Activated T-cell treated with anti-CD3 and anti-CD28 coated beads for 48 hours (primary cell): ENCODE measurements around the gene KIAA1614.

ENCODE experiments used
- DNase-seq: peaks from one replicate; pipeline ENCODE4 v3.0.0-alpha.2; 2020; ENCODE audit warnings: low read depth

Gene KIAA1614

GRCh38 chr1:180907313-180908055 is 5.2 kb upstream of the KIAA1614 start:
- DNase-seq = no peak

DNA sequence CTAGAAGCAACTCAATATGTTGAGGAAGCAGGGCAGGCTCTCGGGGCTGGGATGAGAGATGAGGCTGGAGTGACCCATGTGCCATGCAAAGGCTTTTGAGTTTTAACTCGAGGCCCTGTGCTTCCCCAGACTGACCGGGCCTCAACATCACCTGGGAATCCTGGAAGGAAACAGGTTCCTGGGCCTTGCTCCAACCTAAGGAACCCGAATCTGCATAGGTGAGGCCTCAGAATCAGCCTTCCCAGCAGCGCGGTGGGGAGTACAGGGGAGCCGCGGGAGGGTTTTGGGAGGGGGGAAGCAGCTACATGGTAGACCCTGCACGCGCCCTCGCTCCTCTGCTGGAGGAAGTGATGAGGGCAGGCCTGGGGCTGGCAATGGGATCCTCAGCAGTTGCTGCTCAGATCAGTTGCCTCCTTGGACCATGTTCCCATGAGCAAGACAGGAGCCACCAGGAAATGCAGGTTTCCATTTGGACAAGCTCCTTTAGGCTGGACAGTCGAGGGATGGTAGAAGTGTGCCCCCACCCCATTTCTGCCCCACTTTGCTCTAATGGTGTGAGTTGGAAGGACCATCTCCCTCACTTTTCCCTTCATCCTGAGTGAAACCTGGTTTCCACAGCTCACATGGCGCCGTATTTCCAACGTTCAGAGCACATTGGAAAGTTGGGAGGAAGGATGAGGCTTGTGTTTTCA is 4.5 kb upstream of the KIAA1614 start:
- DNase-seq = no peak

DNA sequence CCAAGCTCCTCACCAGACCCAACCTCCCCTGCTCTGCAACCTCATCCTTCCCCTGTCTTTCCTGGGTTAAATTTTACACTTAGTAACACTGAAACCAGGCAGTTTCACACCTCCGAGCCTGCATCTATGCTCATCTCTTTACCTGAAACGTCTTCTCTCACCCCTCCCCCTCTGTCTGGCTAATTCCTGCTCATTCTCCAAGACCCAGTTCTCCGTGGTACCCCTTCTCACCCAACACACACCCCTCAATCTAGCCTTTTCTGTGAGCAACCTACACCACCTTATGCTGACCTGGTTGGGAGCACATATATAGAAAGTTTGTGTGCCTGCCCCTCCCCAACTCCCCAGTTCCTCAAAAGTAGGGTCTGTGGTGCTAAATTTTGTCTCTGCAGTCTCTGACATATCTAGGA is 3.7 kb upstream of the KIAA1614 start:
- DNase-seq = no peak

GRCh38 chr1:180909462-180909976 is 3.2 kb upstream of the KIAA1614 start:
- no peak for DNase-seq

DNA sequence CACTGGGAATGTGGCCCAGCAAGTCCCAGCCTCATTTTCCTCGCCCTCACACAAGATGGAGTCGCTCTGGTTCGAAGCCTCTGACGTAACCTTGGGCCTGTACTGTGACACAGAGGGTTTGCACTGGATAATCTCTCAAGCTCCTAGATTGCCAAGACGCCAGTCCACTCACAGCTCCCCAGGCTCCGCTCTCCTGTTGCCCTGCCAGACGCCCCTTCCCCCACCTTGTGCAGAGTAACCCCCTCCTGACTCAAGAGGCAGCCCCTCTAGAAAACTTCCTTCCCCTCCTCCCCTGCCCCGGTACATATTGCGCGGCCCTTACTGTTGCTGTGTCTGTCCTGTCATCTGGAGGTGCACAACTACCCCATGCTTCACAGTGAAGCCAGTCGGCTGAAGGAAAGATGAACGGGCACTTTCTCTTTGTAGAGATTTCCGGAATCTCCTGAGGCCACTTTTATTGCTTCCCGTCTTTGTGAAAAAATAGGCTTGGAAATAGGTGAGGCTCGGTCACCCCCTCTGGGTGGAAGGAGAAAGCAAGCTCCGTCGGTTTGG is 981 bp upstream of the KIAA1614 start:
- DNase-seq = no peak

GRCh38 chr1:180912211-180912800 is 391 bp upstream of the KIAA1614 start:
- no peak for DNase-seq

- DNase-seq = no peak
These were observed 2.8 kb downstream of the KIAA1614 start for GRCh38 chr1:180915426-180915965.

- no peak for DNase-seq
These were observed 3.5 kb downstream of the KIAA1614 start for GRCh38 chr1:180916012-180916770.

DNA sequence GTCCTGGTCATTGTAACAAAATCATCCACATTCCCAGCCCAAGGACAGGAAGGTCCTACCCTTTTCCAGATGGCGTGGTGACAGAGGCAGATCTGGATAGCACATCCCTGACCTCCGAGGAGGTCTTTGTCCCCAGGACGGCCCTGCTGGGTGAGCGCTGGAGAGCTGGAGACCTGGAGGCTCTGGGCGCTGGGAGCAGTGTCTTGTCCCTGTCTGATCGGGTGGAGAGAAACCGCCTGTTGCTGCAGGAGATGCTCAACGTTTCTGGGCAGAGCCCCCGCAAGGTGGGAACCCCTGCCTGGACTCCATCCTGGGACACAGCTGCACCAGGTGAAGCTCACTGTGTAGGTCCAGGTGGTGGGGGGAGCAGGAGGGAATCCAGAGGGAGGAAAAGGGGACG is 4.1 kb downstream of the KIAA1614 start:
- no peak for DNase-seq

GRCh38 chr1:180917306-180918065 is 4.8 kb downstream of the KIAA1614 start:
- DNase-seq = no peak

DNA sequence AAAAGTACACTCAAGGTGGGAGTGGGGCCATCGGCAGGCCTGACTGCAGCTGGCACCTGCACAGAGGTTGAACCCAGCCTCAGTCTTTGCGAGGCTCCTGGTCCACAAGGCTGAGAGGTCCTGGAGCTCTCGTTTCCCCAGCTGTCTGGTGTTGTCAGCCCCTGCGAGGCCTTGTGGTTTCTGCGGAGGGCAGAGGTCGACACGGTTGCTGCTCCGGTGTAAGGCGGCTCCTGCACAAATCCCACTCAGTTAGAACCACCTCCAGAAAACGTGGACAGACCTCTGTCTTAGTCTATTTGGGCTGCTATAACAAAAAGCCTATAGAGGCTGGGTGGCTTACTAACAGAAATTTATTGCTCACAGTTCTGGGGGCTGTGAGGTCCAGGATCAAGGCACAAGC is 5.8 kb downstream of the KIAA1614 start:
- no peak for DNase-seq

GRCh38 chr1:180919183-180919700 is 6.5 kb downstream of the KIAA1614 start:
- DNase-seq = no peak

- no peak for DNase-seq
These were observed 7.5 kb downstream of the KIAA1614 start for GRCh38 chr1:180920193-180920592.

GRCh38 chr1:180920702-180921101 is 8.0 kb downstream of the KIAA1614 start:
- DNase-seq = no peak

DNA sequence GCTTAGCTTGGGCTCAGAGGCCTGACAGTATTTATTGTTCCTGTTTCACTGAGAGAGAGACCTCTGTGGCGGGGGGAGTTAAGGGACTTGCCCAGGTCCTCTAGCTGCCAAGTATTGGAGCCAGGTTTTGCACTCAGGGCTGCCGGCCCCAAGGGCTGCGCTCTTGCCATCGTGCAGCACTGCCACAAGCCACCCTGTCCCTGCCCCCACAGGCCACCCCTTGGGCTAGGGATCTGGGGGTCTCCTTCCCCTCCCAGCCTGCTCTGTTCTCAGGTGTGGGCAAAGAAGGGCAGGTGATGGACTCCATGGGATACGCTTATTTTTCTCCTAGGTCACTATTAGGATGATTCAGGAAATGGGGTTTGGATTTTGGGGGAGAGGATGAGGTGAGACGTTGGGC is 8.7 kb downstream of the KIAA1614 start:
- DNase-seq = no peak

GRCh38 chr1:180921891-180922630 is 9.4 kb downstream of the KIAA1614 start:
- no peak for DNase-seq

GRCh38 chr1:180922631-180923015 is 9.9 kb downstream of the KIAA1614 start:
- DNase-seq = no peak

DNA sequence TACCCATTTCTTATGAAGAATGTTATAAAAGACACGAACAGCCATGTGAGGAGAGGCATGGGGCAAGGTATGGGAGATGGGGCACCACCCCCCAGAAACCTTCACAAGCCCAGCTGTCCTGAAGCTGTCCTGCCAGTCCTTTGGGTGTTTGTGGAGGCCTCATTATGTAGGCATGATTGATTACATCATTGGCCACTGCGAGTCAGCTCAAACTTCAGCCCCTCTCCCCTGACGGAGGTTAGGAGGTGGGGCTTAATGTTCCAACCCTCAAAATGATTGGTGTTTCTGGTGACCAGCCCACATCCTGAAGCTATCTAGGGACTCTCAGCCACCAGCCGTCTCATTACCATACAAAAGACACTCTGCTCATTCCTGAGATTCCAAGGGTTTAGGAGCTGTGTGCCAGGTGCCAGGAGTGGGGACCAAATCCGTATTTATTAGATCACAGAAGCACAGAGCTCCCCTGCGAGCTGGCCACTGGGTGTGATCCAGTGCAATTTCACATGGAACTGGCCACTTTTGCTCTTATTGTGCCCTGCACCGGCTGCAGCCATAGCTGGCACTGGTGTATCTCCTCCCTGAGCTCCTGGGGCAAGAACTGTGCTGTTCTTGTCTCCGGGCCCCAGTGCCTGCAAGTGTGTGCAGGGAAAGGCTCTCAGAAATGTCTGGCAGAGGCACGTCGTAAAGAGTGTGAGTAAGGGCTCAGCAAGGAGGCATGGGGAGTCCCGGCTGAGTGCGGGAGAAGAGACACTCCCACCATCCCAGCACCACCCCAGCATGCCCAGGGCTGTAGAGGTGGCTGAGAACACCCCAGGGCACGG is 10.5 kb downstream of the KIAA1614 start:
- DNase-seq = no peak

GRCh38 chr1:180923887-180924286 is 11.2 kb downstream of the KIAA1614 start:
- no peak for DNase-seq
